ENCODE data around the gene KCNJ16. TPM values are rescaled to one million over a fixed set of nuclear protein-coding genes. Genes with fewer than 3 reads are reported as not detected.

KCNJ16 gene
- total RNA-seq, 1 donor from 2014 or later: 25.9 TPM

DNA sequence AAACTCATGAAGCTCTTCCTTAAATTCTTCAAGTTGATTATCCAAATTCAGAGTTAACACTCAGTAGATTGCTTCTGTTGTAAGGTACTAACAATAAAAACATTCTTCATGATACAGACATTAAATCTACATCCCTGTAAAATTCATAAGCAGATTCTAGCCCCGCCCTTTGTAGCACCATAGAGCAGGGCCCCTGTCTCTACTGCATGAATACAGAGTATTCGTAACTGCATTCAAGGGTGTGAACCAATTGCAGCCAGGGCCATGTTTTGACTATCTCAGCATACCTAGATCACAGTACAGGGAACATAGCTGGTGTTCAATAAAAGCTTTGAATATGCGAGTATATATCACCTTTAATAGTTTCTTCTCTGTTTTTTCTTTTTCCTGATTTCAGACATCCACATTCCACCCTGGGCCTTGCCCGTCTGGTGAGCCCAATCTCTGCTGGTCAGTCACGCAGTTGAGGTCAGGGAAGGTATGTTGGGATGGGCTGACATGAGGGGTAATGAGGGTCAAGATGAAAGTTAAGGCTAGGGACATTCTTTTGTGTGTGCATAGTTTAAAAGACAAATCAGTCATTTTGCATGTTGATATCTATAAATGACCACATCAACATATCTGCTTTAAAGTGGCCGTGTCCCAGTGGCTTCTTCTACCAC is 33.0 kb downstream of the KCNJ16 start:
- DNase-seq (ENCODE audit: low read depth): no peak
- TF ChIP-seq, protein P1, sequence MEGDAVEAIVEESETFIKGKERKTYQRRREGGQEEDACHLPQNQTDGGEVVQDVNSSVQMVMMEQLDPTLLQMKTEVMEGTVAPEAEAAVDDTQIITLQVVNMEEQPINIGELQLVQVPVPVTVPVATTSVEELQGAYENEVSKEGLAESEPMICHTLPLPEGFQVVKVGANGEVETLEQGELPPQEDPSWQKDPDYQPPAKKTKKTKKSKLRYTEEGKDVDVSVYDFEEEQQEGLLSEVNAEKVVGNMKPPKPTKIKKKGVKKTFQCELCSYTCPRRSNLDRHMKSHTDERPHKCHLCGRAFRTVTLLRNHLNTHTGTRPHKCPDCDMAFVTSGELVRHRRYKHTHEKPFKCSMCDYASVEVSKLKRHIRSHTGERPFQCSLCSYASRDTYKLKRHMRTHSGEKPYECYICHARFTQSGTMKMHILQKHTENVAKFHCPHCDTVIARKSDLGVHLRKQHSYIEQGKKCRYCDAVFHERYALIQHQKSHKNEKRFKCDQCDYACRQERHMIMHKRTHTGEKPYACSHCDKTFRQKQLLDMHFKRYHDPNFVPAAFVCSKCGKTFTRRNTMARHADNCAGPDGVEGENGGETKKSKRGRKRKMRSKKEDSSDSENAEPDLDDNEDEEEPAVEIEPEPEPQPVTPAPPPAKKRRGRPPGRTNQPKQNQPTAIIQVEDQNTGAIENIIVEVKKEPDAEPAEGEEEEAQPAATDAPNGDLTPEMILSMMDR (conservative IDR thresholded peaks at IDR 0.05; ENCODE audit: low read depth, low read length): no peak
- no peak overlapping the region for H3K4me3 ChIP-seq (ENCODE audit: low read depth, low read length)

DNA sequence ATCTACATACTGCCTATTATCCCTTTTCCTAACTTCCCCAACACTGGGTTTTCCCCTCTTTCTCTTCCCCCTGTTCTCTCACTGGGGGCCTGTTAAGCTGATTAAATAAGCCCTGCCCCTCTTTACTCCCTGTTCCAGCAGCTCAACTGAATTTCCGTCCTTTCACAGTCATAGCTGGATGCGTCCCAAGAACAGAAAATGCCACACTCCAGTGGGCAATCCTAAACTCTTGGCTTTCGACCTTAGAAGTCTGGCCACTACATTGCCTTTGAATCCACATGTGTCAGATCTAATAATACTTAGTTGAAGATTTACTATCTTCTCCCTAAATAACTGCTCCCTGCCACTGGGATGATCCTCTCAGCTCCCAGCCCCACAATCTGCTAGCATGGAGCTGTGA is 34.5 kb downstream of the KCNJ16 start:
- DNase-seq (ENCODE audit: low read depth): peak; percentile 76
- TF ChIP-seq, protein P1 (conservative IDR thresholded peaks at IDR 0.05; ENCODE audit: low read depth, low read length): no peak
- H3K4me3 ChIP-seq (ENCODE audit: low read depth, low read length): no peak overlapping the region

DNA sequence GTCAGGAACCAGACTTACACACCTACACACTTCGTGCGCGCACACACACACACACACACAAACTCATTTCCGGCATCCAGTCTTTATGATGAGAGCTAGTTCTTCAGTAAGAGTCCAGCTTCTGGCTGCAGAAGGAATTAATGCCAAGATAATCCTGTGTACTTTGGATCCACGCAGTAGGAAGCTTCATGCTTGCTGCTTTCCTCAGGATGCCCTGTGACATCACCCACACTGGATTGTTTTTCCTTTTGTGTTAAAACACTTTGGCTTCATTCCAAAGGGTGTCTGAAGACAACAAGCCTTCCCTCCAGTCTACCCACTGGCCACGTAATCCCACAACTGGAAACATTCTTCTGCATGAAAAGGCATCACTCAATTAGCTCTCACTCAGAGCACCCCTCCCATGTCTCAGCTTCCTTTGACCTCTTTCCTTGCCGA is 35.4 kb downstream of the KCNJ16 start:
- no peak overlapping the region for H3K4me3 ChIP-seq (ENCODE audit: low read depth, low read length)
- TF ChIP-seq, protein P1 (conservative IDR thresholded peaks at IDR 0.05; ENCODE audit: low read depth, low read length): no peak
- DNase-seq (ENCODE audit: low read depth): peak; percentile 93

DNA sequence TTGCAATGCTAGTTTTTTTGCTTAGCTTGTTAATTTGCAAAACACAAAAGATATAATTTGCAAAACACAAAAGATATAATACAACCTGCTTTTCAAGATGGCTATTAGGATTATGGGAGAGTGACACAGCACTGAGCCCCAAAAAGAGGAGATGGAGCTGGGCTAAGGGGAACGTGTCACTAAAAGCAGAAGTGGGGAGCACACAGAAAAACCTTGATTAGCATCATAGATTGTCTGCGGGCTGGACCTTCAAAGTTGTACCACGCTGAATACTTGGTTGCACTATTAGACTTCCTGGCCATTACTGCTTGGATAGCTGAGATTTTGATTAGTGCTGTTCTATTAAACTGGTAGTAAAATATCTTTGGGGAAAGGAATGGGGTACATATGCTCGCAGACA is 36.2 kb downstream of the KCNJ16 start:
- no peak overlapping the region for H3K4me3 ChIP-seq (ENCODE audit: low read depth, low read length)
- no peak for DNase-seq (ENCODE audit: low read depth)
- TF ChIP-seq, protein P1 (conservative IDR thresholded peaks at IDR 0.05; ENCODE audit: low read depth, low read length): no peak

DNA sequence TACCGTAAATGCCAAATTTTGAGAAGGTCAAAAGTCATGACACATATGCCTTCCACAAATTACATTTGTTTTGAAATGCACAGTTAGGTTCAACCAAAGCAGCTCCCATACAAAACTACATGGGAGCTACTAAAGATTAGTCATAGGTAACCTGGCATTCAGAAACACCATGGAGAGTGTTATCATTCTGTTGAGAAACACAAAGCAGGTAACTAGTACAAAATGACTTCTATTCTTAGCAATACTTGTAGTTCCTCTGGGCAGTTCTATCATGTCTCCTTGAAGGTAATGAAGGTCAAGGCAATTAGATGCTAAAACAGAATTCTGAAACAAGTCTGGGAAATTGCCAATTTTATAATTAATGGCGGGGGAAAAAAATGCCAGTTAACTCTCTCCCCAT is 39.4 kb downstream of the KCNJ16 start:
- TF ChIP-seq, protein P1 (conservative IDR thresholded peaks at IDR 0.05; ENCODE audit: low read depth, low read length): no peak
- no peak for DNase-seq (ENCODE audit: low read depth)
- H3K4me3 ChIP-seq (ENCODE audit: low read depth, low read length): no peak overlapping the region

DNA sequence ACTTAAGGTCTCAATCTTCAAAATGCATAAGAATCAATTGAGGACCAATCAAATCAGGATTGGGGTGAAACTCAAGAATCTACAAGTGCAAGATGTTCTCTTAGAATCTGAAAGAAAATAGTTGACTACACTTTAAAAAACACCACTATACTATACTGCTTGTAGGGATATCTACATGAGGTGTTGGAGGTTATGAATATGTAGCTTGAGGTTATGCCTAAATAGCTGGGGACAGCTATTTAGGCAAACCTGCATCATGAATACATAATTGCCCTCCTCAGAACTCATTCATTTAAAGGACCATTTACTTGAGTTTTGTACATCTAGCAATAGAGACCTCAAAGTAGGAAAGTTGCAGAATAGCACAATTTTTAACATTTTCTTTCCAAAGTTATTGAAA is 40.1 kb downstream of the KCNJ16 start:
- H3K4me3 ChIP-seq (ENCODE audit: low read depth, low read length): no peak overlapping the region
- DNase-seq (ENCODE audit: low read depth): no peak
- TF ChIP-seq, protein P1 (conservative IDR thresholded peaks at IDR 0.05; ENCODE audit: low read depth, low read length): no peak

DNA sequence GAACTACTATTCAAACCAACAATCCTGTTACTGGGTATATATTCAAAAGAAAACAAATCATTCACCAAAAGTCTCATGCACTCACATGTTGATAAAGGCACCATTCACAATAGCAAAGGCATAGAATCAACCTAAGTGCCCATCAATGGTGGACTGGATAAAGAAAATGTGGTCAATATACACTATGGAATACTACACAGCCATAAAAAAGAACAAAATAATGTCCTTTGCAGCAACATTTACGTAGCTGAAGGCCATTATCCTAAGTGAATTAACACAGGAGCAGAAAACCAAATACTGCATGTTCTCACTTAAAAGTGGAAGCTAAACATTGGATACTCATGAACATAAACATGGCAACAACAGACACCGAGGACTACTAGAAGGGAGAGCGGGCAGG is 41.9 kb downstream of the KCNJ16 start:
- TF ChIP-seq, protein P1 (conservative IDR thresholded peaks at IDR 0.05; ENCODE audit: low read depth, low read length): no peak
- DNase-seq (ENCODE audit: low read depth): no peak
- no peak overlapping the region for H3K4me3 ChIP-seq (ENCODE audit: low read depth, low read length)

Data from epithelial cell of proximal tubule (primary cell).